AML-193 (cell line): ENCODE results near the gene TBP.
"Not testable (repeated sequence)": the region's sequence is repeated elsewhere in the genome, so short reads cannot be mapped to it uniquely, and the experiment has no call there.

Experiments used
- DNase-seq, 2 experiments: peaks; one replicate each; lab custom pipeline; 2025; lab: John Stamatoyannopoulos, UW

TBP gene

GRCh38 chr6:170554013-170554795 is at the start of gene TBP:
TBP (plus strand) TSS chr6:170554369; CDS start chr6:170557030, 2,661 bp downstream.
- peak; percentile 99 for DNase-seq

- DNase-seq: no peak
These were observed 49.7 kb upstream of the TBP start for GRCh38 chr6:170504479-170504878.

- no peak for DNase-seq
These were observed 48.9 kb upstream of the TBP start for GRCh38 chr6:170505306-170505705.

- no peak for DNase-seq
These were observed 47.7 kb upstream of the TBP start for GRCh38 chr6:170506446-170506845.

- not testable (repeated sequence) for DNase-seq
These were observed 46.4 kb upstream of the TBP start for GRCh38 chr6:170507728-170508127.

- not testable (repeated sequence) for DNase-seq
These were observed 45.9 kb upstream of the TBP start for GRCh38 chr6:170508275-170508674.

GRCh38 chr6:170508892-170509722 is 45.1 kb upstream of the TBP start:
- not testable (repeated sequence) for DNase-seq

- no peak for DNase-seq
These were observed 44.5 kb upstream of the TBP start for GRCh38 chr6:170509723-170510018.

GRCh38 chr6:170510631-170511030 is 43.5 kb upstream of the TBP start:
- no peak for DNase-seq

GRCh38 chr6:170512249-170512648 is 41.9 kb upstream of the TBP start:
- no peak for DNase-seq

- no peak for DNase-seq
These were observed 39.3 kb upstream of the TBP start for GRCh38 chr6:170514908-170515307.

- peak; percentile 84 to 85 for DNase-seq
These were observed 37.2 kb upstream of the TBP start for GRCh38 chr6:170516783-170517616.

GRCh38 chr6:170522565-170523183 is 31.5 kb upstream of the TBP start:
- DNase-seq: peak; percentile 15 to 17

GRCh38 chr6:170523256-170524171 is 30.7 kb upstream of the TBP start:
- DNase-seq: no peak

GRCh38 chr6:170524172-170524502 is 30.0 kb upstream of the TBP start:
- DNase-seq: no peak

- no peak for DNase-seq
These were observed 28.4 kb upstream of the TBP start for GRCh38 chr6:170525795-170526194.

- not testable (repeated sequence) for DNase-seq
These were observed 26.2 kb upstream of the TBP start for GRCh38 chr6:170527995-170528394.

- DNase-seq: peak; percentile 73 to 74
These were observed 24.2 kb upstream of the TBP start for GRCh38 chr6:170529839-170530469.

- DNase-seq: no peak
These were observed 21.2 kb upstream of the TBP start for GRCh38 chr6:170532867-170533488.

- DNase-seq: no peak
These were observed 20.4 kb upstream of the TBP start for GRCh38 chr6:170533792-170534191.
